HEK293 (cell line): Measurements from ENCODE around the gene RACK1.

ENCODE experiments used
- CTCF ChIA-PET: fragments of 350-600 bp; formaldehyde crosslinking; extraction: SDS; loops from one replicate; lab custom pipeline; 2021; ENCODE audit warnings: antibody characterized with exemption; lab: Yijun Ruan, JAX
- POLR2A ChIA-PET: fragments of 300-600 bp; formaldehyde crosslinking; extraction: SDS; loops from one replicate; lab custom pipeline; 2020; ENCODE audit warnings: antibody characterized with exemption, inconsistent platforms; lab: Yijun Ruan, JAX
- H3K27ac ChIP-seq: fragments of 200-500 bp; sonication (Bioruptor generic); 2 replicates; pipeline ENCODE4 v1.5.1; 2014; ENCODE audit warnings: low read depth, low read length, control low read depth, inconsistent platforms; ENCODE audit errors: extremely low read depth
- H3K36me3 ChIP-seq, 2 experiments: fragments of 200-500 bp in 1 of 2; sonication (Bioruptor generic) in 1 of 2; 1 replicate in 1 of 2; 2 replicates in 1 of 2; pipeline ENCODE4 v1.5.1; 2014 to 2017; ENCODE audit warnings: inconsistent platforms in 2 of 2, low read length in 2 of 2; ENCODE audit not compliant: control insufficient read depth in 2 of 2, insufficient read depth in 1 of 2
- H3K4me1 ChIP-seq: fragments of 200-500 bp; sonication (Bioruptor generic); 2 replicates; pipeline ENCODE4 v1.5.1; 2014; ENCODE audit warnings: mild to moderate bottlenecking, low read length, inconsistent platforms; ENCODE audit not compliant: control insufficient read depth, insufficient read depth
- H3K4me3 ChIP-seq: 2 replicates; pipeline ENCODE4 v1.5.1; 2011; ENCODE audit warnings: low read depth, mild to moderate bottlenecking, control low read depth, low read length, moderate library complexity
- H3K9me3 ChIP-seq: fragments of 200-500 bp; sonication (Bioruptor generic); 2 replicates; pipeline ENCODE4 v1.5.1; 2014; ENCODE audit warnings: low read depth, low read length, inconsistent platforms; ENCODE audit not compliant: control insufficient read depth, insufficient read depth
- GLIS1 ChIP-seq: fragments of 450-650 bp; formaldehyde crosslinking; IDR thresholded peaks from 2 replicates; pipeline ENCODE4 v1.5.1; 2016; ENCODE audit warnings: missing biosample characterization, missing genetic modification characterization
- GLIS2 ChIP-seq: fragments of 450-650 bp; formaldehyde crosslinking; IDR thresholded peaks from 2 replicates; pipeline ENCODE4 v1.5.1; 2016; ENCODE audit warnings: missing biosample characterization, missing genetic modification characterization
- PRDM10 ChIP-seq: fragments of 450-650 bp; formaldehyde crosslinking; IDR thresholded peaks from 2 replicates; pipeline ENCODE4 v1.5.1; 2016; ENCODE audit warnings: missing biosample characterization, missing genetic modification characterization
- ZBTB17 ChIP-seq: fragments of 450-650 bp; formaldehyde crosslinking; IDR thresholded peaks from 2 replicates; pipeline ENCODE4 v1.5.1; 2016; ENCODE audit warnings: missing biosample characterization, missing genetic modification characterization
- ZBTB20 ChIP-seq: fragments of 450-650 bp; formaldehyde crosslinking; IDR thresholded peaks from 2 replicates; pipeline ENCODE4 v1.5.1; 2016; ENCODE audit warnings: missing biosample characterization, missing genetic modification characterization
- ZBTB48 ChIP-seq: fragments of 450-650 bp; formaldehyde crosslinking; IDR thresholded peaks from 2 replicates; pipeline ENCODE4 v1.5.1; 2016; ENCODE audit warnings: missing biosample characterization, missing genetic modification characterization
- ZEB2 ChIP-seq: fragments of 450-650 bp; formaldehyde crosslinking; IDR thresholded peaks from 2 replicates; pipeline ENCODE4 v1.5.1; 2016; ENCODE audit warnings: missing biosample characterization, missing genetic modification characterization
- ZNF133 ChIP-seq: fragments of 450-650 bp; formaldehyde crosslinking; IDR thresholded peaks from 2 replicates; pipeline ENCODE4 v1.5.1; 2016; ENCODE audit warnings: missing biosample characterization, missing genetic modification characterization
- ZNF184 ChIP-seq: fragments of 450-650 bp; IDR thresholded peaks from 2 replicates; pipeline ENCODE4 v1.5.1; 2018; ENCODE audit warnings: missing biosample characterization, mild to moderate bottlenecking, missing genetic modification characterization
- ZNF214 ChIP-seq: fragments of 450-650 bp; formaldehyde crosslinking; IDR thresholded peaks from 2 replicates; pipeline ENCODE4 v1.5.1; 2017; ENCODE audit warnings: missing biosample characterization, mild to moderate bottlenecking, missing genetic modification characterization, borderline replicate concordance
- ZNF26 ChIP-seq: fragments of 450-650 bp; formaldehyde crosslinking; IDR thresholded peaks from 2 replicates; pipeline ENCODE4 v1.5.1; 2016; ENCODE audit warnings: missing biosample characterization, missing genetic modification characterization
- ZNF311 ChIP-seq: fragments of 450-650 bp; formaldehyde crosslinking; IDR thresholded peaks from 2 replicates; pipeline ENCODE4 v1.5.1; 2017; ENCODE audit warnings: missing biosample characterization, missing genetic modification characterization, borderline replicate concordance
- ZNF341 ChIP-seq: fragments of 450-650 bp; formaldehyde crosslinking; IDR thresholded peaks from 2 replicates; pipeline ENCODE4; 2016; ENCODE audit warnings: low read depth, missing biosample characterization, missing genetic modification characterization
- ZNF362 ChIP-seq: fragments of 450-650 bp; formaldehyde crosslinking; IDR thresholded peaks from 2 replicates; pipeline ENCODE4 v1.5.1; 2016; ENCODE audit warnings: missing biosample characterization, missing genetic modification characterization
- ZNF549 ChIP-seq: fragments of 450-650 bp; IDR thresholded peaks from 2 replicates; pipeline ENCODE4 v1.5.1; 2018; ENCODE audit warnings: missing biosample characterization, missing genetic modification characterization, mild to moderate bottlenecking, inconsistent platforms, moderate library complexity
- ZNF600 ChIP-seq: fragments of 450-650 bp; formaldehyde crosslinking; IDR thresholded peaks from 2 replicates; pipeline ENCODE4 v1.5.1; 2016; ENCODE audit warnings: missing biosample characterization, missing genetic modification characterization
- ZNF629 ChIP-seq: fragments of 450-650 bp; formaldehyde crosslinking; IDR thresholded peaks from 2 replicates; pipeline ENCODE4 v1.5.1; 2017; ENCODE audit warnings: missing biosample characterization, missing genetic modification characterization
- ZNF660 ChIP-seq: fragments of 450-650 bp; IDR thresholded peaks from 2 replicates; pipeline ENCODE4 v1.5.1; 2018; ENCODE audit warnings: missing biosample characterization, mild to moderate bottlenecking, missing genetic modification characterization
- ZNF677 ChIP-seq: fragments of 450-650 bp; IDR thresholded peaks from 2 replicates; pipeline ENCODE4 v1.5.0; 2018; ENCODE audit warnings: missing biosample characterization, mild to moderate bottlenecking, missing genetic modification characterization, moderate library complexity

RACK1 gene

GRCh38 chr5:181246276-181247049 is 2.8 kb upstream of the RACK1 start (continued):
- no peak for TF ChIP-seq ZNF311 (tag by site-specific recombination)
- TF ChIP-seq ZNF549, result no peak
- no peak for TF ChIP-seq ZNF677 (tag by site-specific recombination)
- TF ChIP-seq ZNF133 (tag by site-specific recombination), result no peak
- no peak for TF ChIP-seq ZNF26 (tag by site-specific recombination)
- TF ChIP-seq ZNF184 (tag by site-specific recombination), result no peak
- TF ChIP-seq ZNF629 (tag by site-specific recombination), result peak; percentile 36; the same call in 1 of the 2 replicates
- peak; percentile 90 for TF ChIP-seq ZBTB20 (tag by site-specific recombination)
- TF ChIP-seq PRDM10 (tag by site-specific recombination), result peak; percentile 100
- TF ChIP-seq ZEB2 (tag by site-specific recombination), result peak; percentile 86

GRCh38 chr5:181245427-181246275 is 1.9 kb upstream of the RACK1 start:
- Histone ChIP-seq H3K4me1 (no peaks in the 10 kb centered on the region), H3K36me3 (peaks cover 11 to 56% of the 10 kb centered on the region in 2 experiments; a peak in 2 of 3 replicates), H3K27ac (peak overlapping the region; percentile 94)
- CTCF ChIA-PET, result interaction anchor here (0.5 kb wide), 1 partner anchor 52 kb away, joined by 3 read pairs; no protein-coding TSS in a partner anchor
- TF ChIP-seq ZBTB20 (tag by site-specific recombination) (peak; percentile 68; the same call in 1 of the 2 replicates), ZNF362 (tag by site-specific recombination) (0 out of 2 replicates have a peak, but pooled peaks have one; percentile 50), ZNF214 (no peak), ZBTB17 (tag by site-specific recombination) (peak; percentile 31; the same call in 1 of the 2 replicates), ZNF660 (tag by site-specific recombination) (no peak), ZNF600 (tag by site-specific recombination) (peak; percentile 33), GLIS2 (peak; percentile 28; the same call in 1 of the 2 replicates), ZBTB48 (tag by site-specific recombination) (0 out of 2 replicates have a peak, but pooled peaks have one; percentile 13), ZNF341 (tag by site-specific recombination) (peak; percentile 67), GLIS1 (tag by site-specific recombination) (peak; percentile 40)
- TF ChIP-seq, all 188 proteins: peak for 8
- POLR2A ChIA-PET, result interaction anchor here (0.6 to 4.9 kb wide), 4 partner anchors 9 to 74 kb away, joined by 3 to 47 read pairs (median 5); partner anchors contain the start of genes TRIM41 and TRIM52
- H3K9me3 ChIP-seq, result no peaks in the 10 kb centered on the region
- H3K4me3 ChIP-seq, result peak overlapping the region; percentile 89
